ENCODE results near the gene CDC25A. TPM values are rescaled to one million over a fixed set of nuclear protein-coding genes. Genes with fewer than 3 reads are reported as not detected.

Gene CDC25A
- total RNA-seq, 1 donor from 2014 or later: 9.7 TPM

DNA sequence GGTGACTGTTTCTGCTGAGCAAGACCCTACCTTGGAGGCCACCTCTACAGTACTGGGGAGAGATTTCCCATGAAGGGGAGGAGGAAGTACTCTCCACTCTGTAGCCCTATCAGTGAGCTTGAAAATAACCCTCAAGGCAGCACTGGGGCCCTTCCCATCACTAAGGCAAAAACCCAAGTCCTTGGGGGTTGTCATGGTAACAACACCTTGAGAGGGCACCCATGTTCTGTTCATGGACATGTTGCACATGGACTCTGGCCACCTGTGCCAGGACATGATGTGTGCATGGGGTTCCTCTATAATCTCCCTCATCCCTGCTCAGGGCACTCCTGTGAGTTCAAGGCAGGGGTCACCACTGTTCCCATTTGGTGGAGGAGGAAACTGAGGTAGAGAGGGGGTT lies 10.9 kb upstream of the CDC25A start:
- DNase-seq (ENCODE audit: extremely low read depth, low read depth, low spot score): no peak

DNA sequence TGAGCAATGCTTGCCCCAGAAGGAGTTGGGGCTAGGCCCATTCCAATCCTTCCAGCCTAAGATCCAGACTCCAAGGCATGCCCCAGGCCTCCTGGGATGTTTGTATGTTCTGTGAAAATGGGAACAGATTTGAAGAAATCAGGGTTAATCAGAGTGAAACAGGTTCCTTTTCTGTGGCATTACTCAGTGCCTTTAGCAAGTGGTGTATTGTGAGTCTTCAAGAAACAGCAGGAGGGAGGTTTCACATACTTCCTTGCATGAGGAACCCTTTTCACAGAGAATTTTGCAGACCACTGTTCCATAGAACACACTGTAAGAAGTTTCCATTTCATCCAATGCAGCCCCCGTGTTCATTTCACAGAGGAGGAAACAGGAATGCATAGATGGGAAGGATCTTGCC lies 8.4 kb upstream of the CDC25A start:
- no peak for DNase-seq (ENCODE audit: extremely low read depth, low read depth, low spot score)

DNA sequence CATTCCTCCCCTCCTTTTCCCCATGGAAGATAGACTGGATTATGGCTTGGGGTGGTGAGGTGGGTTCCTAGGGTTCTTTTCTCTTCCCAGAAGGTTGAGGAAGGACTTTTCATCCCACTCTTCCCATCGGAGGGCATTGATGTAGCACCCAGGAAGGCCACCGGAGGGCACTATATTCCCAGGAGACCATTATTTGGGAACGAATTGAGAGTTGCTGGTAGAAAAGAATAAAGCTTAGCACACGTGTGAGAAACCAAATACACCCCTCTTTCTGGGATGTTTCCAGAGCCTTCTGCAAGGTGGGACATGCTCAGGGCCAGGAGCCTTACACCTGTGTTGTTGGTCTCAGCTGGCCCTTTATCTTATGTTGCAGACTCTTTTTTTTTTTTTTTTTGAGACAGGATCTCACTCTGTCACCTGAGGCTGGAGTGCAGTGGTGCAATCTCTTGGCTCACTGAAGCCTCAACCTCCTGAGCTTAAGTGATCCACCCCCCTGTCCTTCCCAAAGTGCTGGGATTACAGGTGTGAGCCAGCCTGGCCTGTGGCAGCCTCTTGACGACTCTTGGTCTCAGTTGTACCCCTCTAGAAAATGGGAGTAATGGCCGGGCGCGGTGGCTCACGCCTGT lies 6.3 kb upstream of the CDC25A start:
- DNase-seq (ENCODE audit: extremely low read depth, low read depth, low spot score): peak; percentile 25

DNA sequence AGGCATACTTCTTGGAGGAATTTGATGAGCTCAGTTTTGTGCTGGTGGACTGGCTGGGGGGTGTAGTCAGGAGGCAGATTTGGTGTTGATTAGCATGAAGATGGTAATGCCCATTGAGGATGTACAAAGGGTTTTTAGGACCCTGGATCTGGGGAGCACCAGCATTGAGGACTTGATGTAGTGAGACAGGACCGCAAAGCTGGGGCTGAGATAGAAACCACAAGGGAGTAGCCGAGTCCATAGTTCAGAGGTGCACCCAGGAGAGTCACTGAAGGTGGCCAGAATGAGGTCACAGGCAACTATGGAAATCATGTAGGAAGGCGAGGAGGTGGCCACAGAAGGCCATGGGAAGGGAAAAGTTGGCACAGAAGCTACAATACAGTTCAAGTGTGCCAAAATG lies 2.7 kb upstream of the CDC25A start:
- no peak for DNase-seq (ENCODE audit: extremely low read depth, low read depth, low spot score)

DNA sequence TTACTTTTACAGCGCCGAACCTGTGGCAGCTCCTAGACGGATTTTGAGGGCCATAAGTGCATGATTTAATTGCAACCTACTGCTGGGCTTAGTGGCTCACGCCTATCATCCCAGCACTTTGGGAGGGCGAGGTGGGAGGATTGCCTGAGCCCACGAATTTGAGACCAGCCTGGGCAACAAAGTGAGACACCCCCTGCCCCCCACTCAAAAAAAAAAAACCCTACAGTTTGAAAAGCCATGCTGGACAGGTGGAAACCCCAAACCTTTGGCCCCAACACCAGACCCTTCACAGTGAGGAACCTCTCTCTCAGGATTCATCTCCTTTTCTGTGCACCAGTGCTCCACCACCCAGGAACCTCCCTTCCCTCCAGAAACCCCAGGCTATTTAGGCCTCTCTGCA lies 1.1 kb upstream of the CDC25A start:
- DNase-seq (ENCODE audit: extremely low read depth, low read depth, low spot score): no peak

DNA sequence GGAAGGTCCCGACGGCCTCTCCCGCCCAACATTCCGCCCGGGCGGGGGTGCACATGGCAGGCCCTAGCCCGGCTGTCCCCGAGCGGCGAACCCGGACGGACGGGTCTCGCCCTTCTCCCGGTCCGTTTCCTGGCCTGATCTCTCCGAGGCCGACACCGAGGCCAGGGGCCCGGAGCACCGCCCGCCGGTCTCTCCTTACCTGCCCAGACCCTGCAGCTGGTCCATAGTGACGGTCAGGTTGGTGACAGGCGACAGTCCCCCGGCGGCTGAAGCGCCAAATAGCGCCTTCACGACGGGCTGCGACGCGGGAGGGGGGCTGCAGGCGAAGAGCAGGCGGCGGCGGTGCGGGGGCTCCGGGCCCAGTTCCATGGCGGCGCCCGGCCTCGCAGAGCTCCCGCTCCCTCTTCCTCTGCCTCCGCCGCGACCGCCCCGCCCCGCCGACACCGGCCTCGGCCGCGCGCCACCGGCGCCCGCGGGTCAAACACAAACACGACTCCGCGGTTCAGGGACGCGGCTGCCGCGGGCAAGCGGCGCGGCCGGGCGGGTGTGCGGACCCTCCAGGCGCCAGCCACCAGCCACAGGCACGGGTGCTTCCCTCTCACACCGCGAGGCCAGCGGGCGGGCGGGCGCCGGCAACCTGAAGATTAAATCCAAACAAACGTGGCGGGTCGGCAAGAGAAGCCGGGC lies 495 bp downstream of the CDC25A start:
- no peak for DNase-seq (ENCODE audit: extremely low read depth, low read depth, low spot score)

DNA sequence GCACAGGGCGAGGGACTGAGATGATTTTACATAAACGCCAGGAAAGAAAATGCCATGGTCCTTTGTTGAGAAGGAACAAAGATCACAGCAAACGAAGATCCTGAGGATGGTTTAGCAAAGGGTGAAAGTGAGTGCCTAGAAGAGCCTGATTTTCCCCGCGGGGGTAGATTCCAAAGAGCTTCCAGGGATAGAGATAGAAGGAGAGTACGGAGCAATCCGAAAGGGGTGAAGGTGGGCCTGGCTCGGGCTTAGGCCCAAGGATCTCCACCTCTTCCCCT lies 977 bp downstream of the CDC25A start:
- DNase-seq (ENCODE audit: extremely low read depth, low read depth, low spot score): no peak

DNA sequence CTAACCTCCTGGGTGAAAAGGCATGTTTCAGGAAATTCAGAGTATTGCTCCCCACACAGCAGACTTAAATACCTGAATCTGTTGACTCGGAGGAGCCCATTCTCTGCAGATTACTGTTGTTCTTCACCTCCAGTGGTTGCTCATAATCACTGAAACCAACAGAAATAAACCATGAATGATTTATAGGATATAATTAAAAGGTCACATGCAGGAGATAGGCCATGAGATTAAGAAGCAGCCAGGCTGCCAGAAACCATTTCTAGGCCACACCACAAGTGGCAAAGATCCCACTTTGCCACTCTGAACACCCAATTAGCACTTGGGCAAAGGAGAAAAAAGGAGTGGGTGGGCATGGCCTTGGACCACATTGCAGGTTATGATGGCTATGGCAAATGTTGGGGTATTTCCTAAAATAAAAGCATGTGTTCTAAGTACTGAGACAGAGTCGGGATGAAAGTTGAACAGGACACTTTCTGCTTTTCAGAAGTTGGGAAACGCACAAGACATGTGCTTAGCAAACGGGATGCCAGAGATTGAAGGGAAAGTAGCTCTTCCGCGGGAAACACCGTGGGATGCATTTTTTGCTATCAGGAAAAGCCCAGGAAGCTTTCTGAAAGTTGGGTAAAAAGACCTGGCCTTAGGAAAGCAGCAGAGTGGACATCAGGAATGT lies 1.5 kb downstream of the CDC25A start:
- DNase-seq (ENCODE audit: extremely low read depth, low read depth, low spot score): peak; percentile 5

DNA sequence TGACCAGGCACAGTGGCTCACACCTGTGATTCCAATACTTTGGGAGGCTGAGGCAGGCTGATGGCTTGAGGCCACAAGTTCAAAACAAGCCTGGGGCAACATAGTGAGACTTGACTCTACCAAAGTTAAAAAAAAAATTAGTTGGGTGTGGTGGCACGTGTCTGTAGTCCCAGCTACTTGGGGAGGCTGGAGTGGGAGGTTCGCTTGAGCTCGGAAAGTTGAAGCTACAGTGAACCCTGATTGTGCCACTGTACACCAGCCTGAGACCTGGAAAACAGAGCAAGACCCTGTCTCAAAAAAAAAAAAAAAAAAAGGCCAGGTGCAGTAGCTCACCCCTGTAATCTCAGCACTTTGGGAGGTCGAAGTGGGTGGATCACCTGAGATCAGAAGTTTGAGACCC lies 3.1 kb downstream of the CDC25A start:
- DNase-seq (ENCODE audit: extremely low read depth, low read depth, low spot score): no peak

DNA sequence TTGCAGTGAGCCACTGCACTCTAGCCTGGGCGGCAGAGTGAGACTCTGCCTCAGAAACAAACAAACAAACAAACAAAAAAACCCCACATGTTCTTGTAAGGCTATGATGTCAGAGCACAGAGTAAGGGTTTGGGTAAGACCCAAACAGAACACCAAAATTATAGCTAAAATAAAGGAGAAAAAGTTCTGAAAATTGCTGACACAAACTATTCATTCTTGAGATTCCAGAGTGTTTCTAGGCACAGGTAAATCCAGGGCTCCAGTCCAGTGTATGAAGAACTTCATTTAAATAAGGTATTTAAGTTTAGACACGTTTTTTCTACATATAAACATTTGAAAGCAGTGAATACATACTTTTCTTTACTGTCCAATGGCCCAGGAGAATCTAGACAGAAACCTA lies 3.9 kb downstream of the CDC25A start:
- no peak for DNase-seq (ENCODE audit: extremely low read depth, low read depth, low spot score)

DNA sequence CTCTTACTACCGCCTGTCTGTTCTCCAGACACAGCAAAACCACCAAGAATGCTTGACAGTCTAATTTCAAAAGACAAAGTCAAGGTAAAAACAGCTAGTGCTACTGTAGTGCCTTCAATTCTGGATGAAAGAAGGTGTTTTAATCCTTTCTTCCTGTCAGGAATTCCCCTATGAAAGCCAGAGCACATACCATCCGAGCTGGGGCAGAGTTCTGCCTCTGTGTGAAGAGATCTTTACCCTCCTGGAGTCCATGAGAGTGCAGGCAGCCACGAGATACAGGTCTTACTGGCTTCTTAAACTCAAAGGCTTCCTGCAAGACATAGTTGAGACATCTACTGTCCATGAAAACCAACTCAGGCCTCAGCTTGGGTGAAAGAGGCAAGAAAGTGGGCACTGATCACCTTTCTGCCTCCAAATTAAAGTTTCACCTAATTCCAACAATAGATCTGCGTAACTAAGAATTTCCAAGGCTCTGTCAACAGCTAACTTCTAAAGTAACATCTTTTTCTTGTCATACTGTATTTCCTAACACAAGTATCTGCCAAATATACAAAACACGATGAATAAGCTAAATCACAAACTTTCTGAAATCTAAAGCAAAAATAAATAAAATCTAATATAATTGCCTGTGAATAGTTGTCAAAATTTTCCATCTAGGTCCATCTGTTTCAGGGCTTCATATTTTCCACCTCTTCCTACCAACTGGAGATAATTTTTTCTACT lies 7.5 kb downstream of the CDC25A start:
- no peak for DNase-seq (ENCODE audit: extremely low read depth, low read depth, low spot score)

DNA sequence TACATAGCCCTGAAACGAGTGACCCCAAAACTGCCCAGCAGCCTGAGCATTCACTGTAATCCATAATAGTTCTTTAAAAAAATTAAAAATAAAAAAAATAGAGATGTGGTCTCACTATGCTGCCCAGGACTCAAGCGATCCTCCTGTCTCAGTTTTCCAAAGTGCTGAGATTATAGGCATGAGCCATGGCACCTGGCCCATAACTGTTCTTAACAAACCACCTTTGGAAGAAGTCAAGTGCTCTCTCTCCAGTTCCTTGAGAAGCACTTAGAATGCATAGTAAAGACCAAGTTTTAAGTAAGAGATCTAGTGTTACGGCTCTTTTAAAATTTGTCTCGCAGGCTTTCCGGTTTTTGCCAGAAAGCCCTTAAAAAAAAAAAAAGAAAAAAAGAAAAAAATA lies 8.2 kb downstream of the CDC25A start:
- DNase-seq (ENCODE audit: extremely low read depth, low read depth, low spot score): no peak

DNA sequence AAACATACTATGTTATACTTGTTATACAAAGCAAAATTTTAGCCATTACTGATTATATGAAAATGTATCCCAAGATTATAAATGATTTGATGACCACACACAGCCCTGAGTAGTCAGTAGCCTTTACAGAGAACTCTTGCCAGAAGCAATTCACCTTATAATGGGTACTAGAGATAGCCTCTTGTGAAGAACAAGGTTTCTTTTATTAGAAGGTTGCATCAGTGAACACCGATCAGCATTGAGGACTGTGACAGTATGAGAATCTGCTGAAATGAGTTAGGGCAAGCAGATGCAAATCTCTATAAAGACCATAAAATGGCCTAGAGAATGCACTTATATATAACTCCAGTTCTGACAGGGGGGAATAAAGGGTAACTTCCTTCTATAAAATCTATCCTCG lies 10.1 kb downstream of the CDC25A start:
- no peak for DNase-seq (ENCODE audit: extremely low read depth, low read depth, low spot score)

DNA sequence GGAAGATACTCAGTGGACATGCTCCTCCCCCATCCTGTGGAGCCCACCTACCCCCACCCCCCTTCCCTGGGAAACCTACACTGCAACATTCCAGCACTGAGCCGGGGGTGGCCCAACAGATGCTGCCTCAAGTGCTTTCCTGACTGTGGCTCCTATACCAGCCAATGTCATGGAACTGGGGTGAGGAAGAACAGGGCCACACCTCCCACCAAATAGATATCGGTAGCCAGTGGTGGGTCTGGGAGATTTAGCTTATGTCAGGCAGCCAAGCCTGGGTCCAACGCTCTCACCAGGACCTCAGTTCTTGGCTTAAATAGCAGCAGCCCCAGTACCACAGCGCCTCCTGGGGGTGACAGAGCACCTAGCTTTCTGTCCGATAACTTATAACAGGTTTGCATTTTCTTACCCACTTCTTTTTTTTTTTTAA lies 30.3 kb downstream of the CDC25A start:
- DNase-seq (ENCODE audit: extremely low read depth, low read depth, low spot score): no peak

DNA sequence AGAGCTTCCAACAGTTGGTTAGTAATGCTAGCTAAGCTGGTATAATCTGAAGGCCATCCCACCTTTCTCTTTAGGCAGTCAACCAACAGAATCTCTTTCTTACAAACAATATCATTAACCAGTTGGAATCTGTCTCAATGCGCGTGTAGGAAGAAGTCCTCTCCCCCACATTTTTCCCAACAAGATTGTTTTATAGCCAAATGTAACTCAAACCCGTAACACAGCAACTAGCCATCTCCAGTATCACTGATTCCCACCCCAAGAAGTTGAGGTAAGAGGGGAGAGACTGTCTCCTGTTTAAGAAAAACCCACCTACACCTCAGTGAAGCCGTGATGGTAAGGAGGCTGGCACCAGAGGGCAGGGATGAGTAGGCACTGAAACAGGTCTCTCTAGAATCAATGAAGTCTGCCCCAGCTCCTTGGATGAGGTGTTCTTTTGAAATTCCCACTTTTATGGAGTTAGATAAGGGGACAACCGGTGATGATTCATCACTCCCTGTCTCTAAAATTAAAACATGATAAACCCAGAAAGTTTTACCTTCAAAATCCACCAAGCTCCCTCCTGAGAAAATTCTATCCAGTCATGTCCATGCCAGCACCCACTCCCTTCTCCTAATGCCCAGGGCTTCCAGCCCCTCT lies 30.9 kb downstream of the CDC25A start:
- no peak for DNase-seq (ENCODE audit: extremely low read depth, low read depth, low spot score)

DNA sequence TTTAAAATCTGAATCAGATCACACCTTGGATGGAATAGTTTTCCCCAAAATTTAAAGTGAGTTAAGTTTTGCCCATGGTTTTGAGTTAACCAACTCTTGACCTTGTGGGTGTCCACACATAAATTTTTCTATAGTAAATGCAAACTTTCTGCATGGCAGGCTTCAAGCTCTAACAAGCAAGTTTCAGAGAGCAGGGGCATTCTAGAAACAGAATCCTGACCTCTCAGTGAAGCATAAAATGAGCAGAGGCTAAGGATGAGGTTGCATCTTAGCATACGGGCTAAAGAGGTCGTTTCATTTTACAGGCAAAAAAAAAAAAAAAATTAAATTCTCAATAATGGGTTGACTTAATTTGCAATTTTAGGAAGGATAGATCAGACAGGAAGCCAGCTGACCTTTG lies 32.1 kb downstream of the CDC25A start:
- no peak for DNase-seq (ENCODE audit: extremely low read depth, low read depth, low spot score)

DNA sequence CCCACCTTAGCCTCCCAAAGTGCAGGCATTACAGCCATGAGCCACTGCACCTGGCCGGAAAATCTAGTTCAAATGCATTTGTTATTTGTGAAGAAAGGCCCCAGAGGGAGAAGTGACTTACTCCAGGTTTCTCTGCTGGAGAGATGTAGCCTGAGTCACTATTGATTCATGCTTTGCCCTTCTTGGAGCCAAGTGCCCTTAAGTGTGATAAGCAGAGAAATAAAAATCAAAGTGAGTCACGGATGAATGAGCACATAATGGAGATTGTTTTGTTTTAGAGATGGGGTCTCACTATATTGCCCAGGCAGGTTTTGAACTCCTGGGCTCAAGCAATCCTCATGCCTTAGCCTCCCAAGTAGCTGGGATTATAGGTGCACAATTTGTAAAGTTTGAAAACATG lies 33.1 kb downstream of the CDC25A start:
- no peak for DNase-seq (ENCODE audit: extremely low read depth, low read depth, low spot score)

DNA sequence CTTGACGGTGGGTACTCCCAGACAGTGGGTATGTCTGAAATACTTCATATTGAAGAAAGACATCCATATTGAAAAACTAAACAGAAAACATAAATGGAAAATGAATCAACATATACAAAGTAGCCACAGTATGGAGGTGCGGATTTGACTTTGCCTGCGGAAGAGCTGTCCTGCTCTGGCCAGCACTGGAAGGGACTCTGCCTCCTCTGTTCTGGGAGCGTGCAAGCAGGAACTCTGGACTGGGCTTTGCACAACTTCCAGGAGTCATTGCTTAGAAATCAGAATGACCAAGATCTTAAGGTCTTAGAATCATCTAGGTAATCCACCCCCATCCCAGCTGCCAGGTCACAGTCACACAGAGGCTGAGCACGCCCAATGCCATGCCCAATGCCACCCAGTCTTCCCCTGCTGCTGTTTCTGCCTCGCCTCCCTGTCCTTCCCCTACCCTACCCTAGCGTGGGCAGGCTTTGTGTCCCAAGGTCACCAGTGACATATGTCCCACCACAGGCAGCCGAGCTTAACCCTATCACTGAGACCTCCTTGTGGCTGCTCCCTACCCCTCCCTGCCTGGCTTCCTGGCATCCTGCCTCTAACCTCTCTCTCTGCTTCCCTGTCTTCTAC lies 36.3 kb downstream of the CDC25A start:
- DNase-seq (ENCODE audit: extremely low read depth, low read depth, low spot score): no peak

DNA sequence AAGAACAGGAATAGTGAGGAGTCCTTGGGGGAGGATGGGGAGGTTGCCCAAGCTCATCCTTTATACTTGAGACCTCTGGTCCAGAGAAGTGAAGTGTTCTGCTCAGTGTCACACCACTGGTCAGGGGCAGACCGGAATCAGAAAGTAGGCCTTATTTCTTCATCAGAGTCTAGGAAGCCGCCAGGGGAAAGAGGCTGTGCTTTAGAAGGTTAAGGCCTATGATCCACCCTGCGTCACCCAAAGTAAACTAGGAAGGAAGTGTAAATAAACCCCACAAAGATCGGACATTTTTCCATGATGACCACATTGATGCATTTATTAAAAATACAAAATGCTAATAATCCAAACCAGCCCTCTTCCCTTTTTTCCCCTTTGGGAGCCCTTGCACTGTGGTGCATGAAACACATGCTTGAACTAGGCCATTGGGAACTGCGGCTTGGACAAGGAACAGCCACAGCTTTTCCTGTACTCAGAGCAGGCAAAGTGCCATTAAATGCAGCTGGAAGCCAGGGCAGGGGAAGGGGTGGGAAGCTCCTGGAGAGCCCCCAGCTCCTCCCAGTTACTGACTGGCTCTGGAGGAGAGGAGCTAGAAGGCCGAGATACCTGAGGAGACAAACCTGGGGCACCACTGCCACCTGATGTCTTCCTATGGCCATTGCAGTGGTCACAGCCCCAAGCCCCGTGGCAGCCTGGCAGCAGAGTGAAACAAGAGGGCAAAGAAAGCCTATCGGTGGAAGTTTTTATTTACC lies 37.0 kb downstream of the CDC25A start:
- peak; percentile 72 for DNase-seq (ENCODE audit: extremely low read depth, low read depth, low spot score)

DNA sequence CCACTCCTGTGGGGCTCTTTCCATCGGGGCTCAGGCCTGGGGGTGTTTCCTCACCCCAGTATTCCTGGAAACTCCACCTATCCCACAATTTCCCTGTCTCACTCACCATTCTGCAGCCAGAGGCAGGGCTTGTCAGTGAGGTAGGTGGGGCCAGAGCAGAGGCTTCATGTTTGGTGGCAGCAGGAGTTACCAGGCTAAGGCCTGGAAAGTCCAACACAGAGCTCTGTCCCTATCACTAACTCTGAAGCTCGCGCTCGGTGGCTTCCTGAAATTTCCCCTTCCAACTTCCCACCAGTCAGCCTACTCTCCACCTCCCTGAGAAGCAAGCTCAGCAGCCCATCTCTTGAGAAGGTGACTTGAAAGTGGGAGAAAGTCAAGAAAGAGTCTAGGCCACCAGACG lies 44.2 kb downstream of the CDC25A start:
- DNase-seq (ENCODE audit: extremely low read depth, low read depth, low spot score): no peak

Data from glomerular endothelial cell (primary cell).